SK-N-SH (cell line): Measurements from ENCODE around the gene ZPLD1.

Source experiments
- POLR2AphosphoS5 ChIP-seq: IDR thresholded peaks from 2 replicates; pipeline ENCODE4 v1.6.1; 2012; ENCODE audit warnings: low read depth, low read length
- TAF1 ChIP-seq: IDR thresholded peaks from 2 replicates; pipeline ENCODE4 v1.6.1; 2012; ENCODE audit warnings: low read depth, mild to moderate bottlenecking, low read length, moderate library complexity, borderline replicate concordance
- TF ChIP-seq, protein P1 (sequence below): fragments of 200-600 bp; sonication (generic); IDR thresholded peaks from 2 replicates; pipeline ENCODE4 v1.6.1; 2017; ENCODE audit warnings: antibody characterized with exemption, mild to moderate bottlenecking, moderate library complexity

DNA sequence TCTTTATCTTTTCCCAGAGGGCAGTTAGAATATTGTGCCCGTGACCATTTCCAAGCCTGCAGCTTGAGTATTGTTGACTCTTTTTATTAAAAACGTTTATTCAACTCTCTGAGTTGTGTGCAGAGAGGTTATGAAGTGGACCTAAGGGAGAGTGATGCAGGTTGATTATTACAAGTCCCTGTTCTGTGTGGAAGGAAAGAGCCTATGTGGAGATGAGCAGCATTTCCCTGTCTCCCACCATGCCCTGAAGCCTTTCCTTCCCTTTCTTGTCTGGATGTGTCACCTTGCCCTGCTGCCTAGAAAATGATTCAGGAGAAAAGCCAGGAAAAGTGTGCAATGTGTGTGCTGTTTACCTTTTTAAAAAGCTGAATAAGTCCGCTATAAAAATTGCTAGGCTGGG, 19.4 kb downstream of the ZPLD1 start:
- TF ChIP-seq POLR2AphosphoS5, result no peak
- TF ChIP-seq, protein P1, sequence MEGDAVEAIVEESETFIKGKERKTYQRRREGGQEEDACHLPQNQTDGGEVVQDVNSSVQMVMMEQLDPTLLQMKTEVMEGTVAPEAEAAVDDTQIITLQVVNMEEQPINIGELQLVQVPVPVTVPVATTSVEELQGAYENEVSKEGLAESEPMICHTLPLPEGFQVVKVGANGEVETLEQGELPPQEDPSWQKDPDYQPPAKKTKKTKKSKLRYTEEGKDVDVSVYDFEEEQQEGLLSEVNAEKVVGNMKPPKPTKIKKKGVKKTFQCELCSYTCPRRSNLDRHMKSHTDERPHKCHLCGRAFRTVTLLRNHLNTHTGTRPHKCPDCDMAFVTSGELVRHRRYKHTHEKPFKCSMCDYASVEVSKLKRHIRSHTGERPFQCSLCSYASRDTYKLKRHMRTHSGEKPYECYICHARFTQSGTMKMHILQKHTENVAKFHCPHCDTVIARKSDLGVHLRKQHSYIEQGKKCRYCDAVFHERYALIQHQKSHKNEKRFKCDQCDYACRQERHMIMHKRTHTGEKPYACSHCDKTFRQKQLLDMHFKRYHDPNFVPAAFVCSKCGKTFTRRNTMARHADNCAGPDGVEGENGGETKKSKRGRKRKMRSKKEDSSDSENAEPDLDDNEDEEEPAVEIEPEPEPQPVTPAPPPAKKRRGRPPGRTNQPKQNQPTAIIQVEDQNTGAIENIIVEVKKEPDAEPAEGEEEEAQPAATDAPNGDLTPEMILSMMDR, result no peak
- no peak for TF ChIP-seq TAF1
